Heart left ventricle (tissue), 13 donors: Measurements from ENCODE around the gene CACNG8.

Experiments
- POLR2A ChIP-seq, 2 donors: fragments of 450-650 bp; IDR thresholded peaks; one replicate each; pipeline ENCODE4 v1.6.1; 2017; ENCODE audit warnings: antibody characterized with exemption in 2 of 2, mild to moderate bottlenecking in 2 of 2, moderate library complexity in 2 of 2
- TF ChIP-seq, protein P1 (sequence below), 12 donors: fragments of 200-600 bp; sonication (generic) in 4 of 12; IDR thresholded peaks; one replicate each; pipeline versions ENCODE4 v1.5.0 to v1.8.0; 2018 to 2022; ENCODE audit warnings: antibody characterized with exemption in 12 of 12, mild to moderate bottlenecking in 5 of 12
- donor health status: ischemic (EF 13 %, LVEDD 7.1; RV severe dilation, severe dysfunction).
- donor health status: DM: no; HTN: yes; CAD: no.
- donor health status: DM: no; HTN: no; CAD: no.
- donor health status: ischemic (EF 25% LVEDD 6.9; RV normal size, moderate dysfunction).
- donor health status: ischemic (EF 25% LVEDD 5.7; RV mildly dilated, moderate dysfunction).
- donor health status: ischemic (EF 35%, LVEDD 5.7; RV mildly dilated, moderate dysfunction).
- donor health status: nonischemic (EF 11% LVEDD 7.7; RV severe dilation, severe dysfunction).
- donor health status: DM: yes; HTN: yes; CAD: no.
- donor health status: PGD.
- donor health status: ischemic (EF 29% LVEDD 5.4; RV normal size, mild dysfunction).
- donor health status: nonischemic (EF 23%, LVEDD 6.1; RV moderate dilation, normal function).

DNA sequence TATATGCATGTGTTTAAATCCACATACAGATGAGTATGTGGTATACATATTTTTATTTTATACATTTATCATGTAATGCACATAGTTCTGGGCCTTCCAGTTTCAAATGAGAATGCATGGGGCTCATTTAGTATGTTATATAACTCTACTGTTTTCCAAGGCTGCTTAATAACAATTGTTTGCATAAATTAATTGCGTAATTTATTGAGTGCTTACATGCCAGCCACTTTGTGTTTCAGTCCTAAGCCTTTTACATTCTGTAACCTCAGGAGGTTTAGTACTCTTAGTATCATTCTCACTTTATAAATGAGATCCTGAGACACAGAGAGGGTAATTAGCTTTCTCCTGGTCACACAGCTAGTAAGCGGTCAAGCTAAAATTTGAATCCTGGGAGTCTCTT is 16.7 kb upstream of the CACNG8 start:
- no peak for TF ChIP-seq POLR2A (IDR thresholded peaks at IDR 0.05)
- TF ChIP-seq, protein P1, sequence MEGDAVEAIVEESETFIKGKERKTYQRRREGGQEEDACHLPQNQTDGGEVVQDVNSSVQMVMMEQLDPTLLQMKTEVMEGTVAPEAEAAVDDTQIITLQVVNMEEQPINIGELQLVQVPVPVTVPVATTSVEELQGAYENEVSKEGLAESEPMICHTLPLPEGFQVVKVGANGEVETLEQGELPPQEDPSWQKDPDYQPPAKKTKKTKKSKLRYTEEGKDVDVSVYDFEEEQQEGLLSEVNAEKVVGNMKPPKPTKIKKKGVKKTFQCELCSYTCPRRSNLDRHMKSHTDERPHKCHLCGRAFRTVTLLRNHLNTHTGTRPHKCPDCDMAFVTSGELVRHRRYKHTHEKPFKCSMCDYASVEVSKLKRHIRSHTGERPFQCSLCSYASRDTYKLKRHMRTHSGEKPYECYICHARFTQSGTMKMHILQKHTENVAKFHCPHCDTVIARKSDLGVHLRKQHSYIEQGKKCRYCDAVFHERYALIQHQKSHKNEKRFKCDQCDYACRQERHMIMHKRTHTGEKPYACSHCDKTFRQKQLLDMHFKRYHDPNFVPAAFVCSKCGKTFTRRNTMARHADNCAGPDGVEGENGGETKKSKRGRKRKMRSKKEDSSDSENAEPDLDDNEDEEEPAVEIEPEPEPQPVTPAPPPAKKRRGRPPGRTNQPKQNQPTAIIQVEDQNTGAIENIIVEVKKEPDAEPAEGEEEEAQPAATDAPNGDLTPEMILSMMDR (IDR thresholded peaks at IDR 0.05), result no peak
